GM21447 (cell line): Measurements from ENCODE around the gene FAM169A.
"Not testable (repeated sequence)": the region's sequence is repeated elsewhere in the genome, so short reads cannot be mapped to it uniquely, and the experiment has no call there.

Experiments used
- ATAC-seq: cut with Tn5 transposase; IDR thresholded peaks from one replicate; pipeline ENCODE4 v1.9.1; 2021; ENCODE audit not compliant: unreplicated experiment

The FAM169A gene

DNA sequence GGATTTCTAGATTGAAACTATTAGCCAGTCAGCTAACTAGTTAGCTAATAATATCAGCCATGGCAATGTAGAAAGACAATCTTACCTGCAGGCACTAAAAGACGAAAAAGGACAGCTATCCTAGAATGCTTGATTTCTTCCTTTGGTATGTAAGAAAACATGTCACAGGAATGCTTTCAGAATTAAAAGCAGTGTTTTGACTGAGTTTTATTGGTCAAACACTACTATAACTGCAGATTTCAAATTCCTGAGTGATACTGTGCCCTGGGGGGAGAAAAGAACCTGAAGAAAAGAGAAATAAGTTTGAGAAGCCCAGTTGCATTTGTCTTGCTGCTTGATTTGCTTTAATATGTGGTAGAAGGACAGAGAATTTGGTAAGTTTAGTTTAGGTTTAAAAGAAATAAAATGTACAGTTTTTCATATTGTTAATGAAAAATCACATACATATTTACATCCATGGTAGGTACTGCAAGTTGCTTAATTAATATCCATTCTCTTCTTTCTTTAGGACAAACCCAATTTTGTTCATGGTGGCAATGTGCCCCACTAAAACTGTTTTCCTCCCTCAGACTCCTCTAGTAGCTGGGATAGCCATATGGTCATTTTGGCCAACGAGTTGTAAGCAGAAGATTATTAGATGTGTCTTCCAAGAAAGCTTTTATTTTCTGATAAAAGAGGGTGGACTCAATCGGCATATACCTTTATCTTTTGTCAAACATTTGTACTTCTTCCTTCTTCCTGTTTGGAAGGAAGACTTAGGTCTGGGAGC lies 4.3 kb upstream of the FAM169A start:
- no peak for ATAC-seq

DNA sequence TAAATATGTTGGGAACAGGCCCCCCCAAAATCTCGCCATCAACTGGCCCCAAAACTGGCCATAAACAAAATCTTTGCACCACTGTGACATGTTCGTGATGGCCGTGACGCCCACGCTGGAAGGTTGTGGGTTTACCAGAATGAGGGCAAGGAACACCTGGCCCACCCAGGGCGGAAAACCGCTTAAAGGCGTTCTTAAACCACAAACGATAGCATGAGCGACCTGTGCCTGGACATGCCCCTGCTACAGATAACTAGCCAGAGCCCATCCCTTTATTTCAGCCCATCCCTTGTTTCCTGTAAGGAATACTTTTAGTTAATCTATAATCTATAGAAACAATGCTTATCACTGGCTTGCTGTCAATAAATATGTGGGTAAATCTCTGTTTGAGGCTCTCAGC lies 3.2 kb upstream of the FAM169A start:
- not testable (repeated sequence) for ATAC-seq

GRCh38 chr5:74866596-74867162 lies 492 bp upstream of the FAM169A start:
- ATAC-seq, result no peak

- no peak for ATAC-seq
These were observed 857 bp downstream of the FAM169A start for GRCh38 chr5:74865256-74865803.

GRCh38 chr5:74864823-74865222 lies 1.4 kb downstream of the FAM169A start:
- no peak for ATAC-seq

DNA sequence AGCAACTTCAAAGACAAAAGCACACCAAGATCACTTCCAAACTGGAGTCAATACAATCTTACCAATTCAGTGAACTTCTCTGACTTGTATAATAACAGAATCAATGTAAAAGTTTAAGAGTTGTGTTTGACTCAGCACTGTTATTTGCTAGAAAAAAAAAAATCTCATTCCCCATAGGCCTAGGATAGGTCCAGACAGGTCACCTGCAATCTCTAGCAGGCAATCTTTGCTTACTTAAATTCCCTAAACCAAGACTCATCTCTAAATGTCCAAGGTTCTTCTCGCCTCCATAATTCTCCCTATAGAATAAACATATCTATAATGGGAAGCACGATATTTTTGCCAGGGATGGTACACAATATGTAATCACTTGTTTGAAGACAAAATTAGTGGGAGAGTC lies 2.5 kb downstream of the FAM169A start:
- no peak for ATAC-seq

DNA sequence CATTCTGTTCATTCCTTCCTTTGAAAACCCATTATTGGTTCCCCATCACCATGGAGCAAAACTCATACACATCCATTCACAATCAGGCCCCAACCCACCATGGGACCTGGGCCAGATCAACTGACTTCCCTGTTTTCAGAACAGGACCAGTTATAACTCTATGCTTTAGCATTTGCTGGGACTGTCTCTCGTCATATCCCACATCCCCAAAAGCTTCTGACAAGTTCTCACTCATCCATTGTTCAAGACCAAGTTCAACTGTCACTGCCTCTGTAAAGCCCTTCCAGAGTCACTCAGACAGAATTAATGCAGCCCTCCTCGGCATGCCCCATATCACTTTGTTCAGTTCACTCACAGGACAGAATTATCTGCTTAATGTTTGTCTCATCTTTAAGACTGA lies 4.0 kb downstream of the FAM169A start:
- ATAC-seq, result no peak

- ATAC-seq, result not testable (repeated sequence)
These were observed 9.2 kb downstream of the FAM169A start for GRCh38 chr5:74856975-74857374.

DNA sequence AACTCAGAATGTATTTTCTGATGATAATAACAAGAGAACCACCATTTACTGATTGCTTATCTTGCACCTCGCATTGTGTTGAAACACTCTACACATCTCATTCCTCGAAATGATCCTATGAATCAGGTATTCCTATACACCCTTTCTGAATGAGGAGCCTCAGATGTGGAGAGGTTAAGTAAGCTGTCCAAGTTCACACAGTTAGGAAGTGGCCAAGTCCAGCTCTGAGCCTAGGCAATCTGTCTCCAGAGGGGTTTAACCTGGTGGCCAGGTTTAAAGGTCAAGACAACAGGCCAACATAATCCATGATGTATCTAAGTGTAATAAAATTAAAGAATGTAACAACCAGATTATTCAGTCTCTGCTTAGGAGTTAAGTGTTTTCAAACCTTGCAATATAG lies 12.9 kb downstream of the FAM169A start:
- no peak for ATAC-seq

DNA sequence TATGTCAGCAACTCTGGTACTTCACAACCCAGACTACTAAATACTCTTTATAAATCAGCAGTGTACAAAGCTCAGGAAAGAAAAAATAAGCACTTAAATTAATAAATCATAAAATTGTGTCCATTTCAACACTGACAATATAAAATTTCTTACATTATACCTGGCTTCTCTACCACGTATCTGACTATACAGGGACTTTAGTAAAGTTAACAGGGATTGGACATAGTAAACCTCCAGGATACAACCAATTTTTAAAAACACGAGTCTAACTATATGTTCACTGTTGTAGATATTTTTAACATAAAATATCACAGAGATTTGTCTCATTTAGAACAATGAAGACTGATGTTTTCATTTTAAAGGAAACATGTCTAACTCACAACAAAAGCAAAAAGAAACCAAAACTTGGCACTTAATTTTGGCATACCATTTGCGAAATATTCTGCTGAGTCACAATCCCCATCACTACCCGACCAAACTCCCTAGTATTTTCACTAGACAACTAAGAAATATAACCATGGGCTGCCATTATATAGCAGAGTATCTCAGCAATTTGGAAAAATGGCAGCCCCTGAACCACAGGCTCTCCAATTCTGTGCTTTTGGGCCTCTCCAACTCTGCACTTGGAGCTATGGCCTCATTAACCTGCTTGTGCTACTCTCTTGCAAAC lies 14.4 kb downstream of the FAM169A start:
- no peak for ATAC-seq

GRCh38 chr5:74850789-74851425 lies 15.3 kb downstream of the FAM169A start:
- no peak for ATAC-seq

GRCh38 chr5:74850030-74850429 lies 16.2 kb downstream of the FAM169A start:
- no peak for ATAC-seq

DNA sequence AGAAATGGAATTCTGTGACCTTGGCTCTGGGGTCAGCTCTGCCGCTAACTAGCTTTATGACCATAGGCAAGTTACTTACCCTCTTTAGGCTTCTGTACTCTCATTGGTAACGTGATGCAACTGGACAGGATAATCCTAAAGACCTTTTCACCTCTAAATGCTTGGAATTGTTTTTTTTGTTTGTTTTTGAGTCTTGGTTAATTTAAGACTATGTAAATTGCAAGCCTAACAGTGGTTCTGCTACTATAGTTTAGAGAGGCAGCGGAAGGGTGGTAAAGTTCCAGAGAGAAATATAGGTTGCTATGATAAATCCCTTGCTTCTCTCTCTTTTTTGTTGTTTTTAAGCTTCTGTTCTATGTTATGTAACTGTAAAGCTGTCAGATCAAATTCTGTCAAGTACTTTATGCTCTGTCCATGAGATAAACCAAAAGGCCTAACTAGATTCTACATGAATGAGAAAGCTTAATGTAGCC lies 17.6 kb downstream of the FAM169A start:
- no peak for ATAC-seq

- no peak for ATAC-seq
These were observed 27.0 kb downstream of the FAM169A start for GRCh38 chr5:74839229-74839628.

DNA sequence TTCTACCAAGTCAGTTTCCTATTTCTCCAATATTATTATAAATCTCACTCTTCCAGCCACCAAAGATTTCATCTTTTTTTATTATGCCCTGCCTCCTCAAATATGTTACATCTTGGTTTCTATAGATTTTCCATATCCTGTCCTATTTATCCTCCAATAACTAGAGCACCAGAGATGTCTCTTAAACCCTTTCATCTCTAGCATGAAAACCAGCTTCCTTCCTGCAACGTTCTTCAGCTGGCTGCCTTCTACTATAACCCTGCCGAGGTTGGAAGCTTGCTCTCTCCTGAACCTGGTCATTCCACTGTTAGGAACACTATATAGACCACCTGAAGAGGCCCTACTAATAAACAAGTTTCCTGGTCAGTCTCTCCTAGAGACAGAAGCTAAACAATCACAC lies 27.9 kb downstream of the FAM169A start:
- ATAC-seq, result no peak

DNA sequence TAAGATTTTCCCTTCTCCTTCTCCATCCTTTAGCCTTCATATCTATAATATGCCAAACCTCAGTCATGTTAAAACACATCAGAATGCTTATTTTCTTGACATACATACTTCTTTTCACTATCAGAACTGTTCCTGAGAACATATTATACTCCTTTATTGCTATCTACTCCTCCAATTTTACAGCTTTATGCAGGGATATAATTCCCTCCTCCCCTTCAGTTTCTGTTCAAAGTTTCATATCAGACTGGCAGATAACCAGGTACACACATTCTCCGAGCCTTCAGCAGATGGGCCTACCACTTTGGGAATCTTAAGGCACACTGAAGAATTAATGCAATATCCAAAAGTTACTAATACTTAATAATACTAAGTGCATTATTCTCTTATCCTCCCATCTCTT lies 29.1 kb downstream of the FAM169A start:
- ATAC-seq, result no peak

DNA sequence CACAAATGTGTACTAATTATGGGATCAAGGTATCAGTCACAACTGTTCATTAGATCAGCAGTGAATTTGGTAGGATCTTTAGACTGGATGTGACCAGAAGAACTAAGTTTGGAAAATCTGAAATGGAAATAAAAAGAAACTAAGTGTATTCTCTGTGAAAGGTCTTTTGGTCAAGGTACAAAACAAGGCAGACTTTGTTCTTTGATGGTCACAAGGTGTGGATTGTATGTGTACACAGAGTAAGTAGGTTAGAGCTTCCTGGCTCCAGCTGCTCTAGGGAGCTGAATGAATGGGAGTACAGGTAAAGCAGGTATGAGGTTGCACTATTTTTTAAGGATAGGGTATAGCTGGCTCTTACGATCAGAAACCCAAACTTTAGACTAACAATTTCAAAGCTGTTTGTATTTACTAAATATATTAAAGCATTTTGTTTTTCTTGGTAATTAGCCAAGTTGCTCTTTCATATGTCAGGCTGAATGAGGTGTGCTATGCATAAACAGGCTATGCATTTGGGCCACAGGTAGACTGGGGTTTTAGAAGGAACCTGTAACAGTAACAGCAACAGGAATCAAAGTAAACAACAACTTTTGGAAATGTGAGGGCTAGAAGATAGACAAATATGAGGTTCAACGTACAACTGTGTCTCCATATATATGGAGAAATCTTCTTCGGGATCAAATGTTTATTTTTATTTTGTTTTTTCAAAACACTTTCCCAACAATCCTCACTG lies 32.5 kb downstream of the FAM169A start:
- no peak for ATAC-seq

- no peak for ATAC-seq
These were observed 36.8 kb downstream of the FAM169A start for GRCh38 chr5:74829413-74829812.

GRCh38 chr5:74822288-74822687 lies 43.9 kb downstream of the FAM169A start:
- no peak for ATAC-seq

DNA sequence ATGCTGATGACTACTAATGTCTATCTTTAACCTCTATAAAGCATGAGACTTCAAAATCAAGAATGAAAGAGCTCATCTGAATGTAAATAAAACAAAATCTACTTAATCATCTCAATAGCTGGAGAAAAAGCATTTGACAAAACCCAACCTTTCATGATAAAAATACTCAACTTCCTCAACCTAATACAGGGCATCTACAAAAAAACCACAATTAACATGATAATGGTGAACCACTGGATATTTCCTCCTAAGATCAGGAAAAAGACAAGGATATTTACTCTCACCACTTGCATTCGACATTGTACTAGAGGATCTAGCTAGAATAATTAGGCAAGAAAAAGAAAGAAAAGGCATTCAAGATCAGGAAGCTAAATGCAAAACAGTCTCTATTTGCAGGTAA lies 49.3 kb downstream of the FAM169A start:
- no peak for ATAC-seq

- ATAC-seq, result no peak
These were observed 55.3 kb downstream of the FAM169A start for GRCh38 chr5:74810915-74811314.
